Ovary (tissue), 9 donors: ENCODE data around the gene PTPN23. TPM values are rescaled to one million over a fixed set of nuclear protein-coding genes. Genes with fewer than 3 reads are reported as not detected.

Experiments
- DNase-seq, 5 donors: peaks; one replicate each; pipeline ENCODE4 v3.0.0-alpha.2; 2019 to 2020
- H3K27ac ChIP-seq, 2 donors: fragments of 200-600 bp; one replicate each; pipeline versions ENCODE4 v1.5.1 to v1.8.0; 2019 to 2022
- H3K27me3 ChIP-seq: fragments of 200-600 bp; one replicate; pipeline ENCODE4 v1.8.0; 2022
- H3K36me3 ChIP-seq: fragments of 200-600 bp; sonication (generic); one replicate; pipeline ENCODE4 v1.5.1; 2019
- H3K4me1 ChIP-seq: one replicate; pipeline ENCODE4 v1.8.1; 2013; ENCODE audit warnings: mild to moderate bottlenecking, moderate library complexity; ENCODE audit not compliant: insufficient read depth
- H3K4me3 ChIP-seq: fragments of 200-600 bp; sonication (generic); one replicate; pipeline ENCODE4 v1.5.1; 2017
- H3K9me3 ChIP-seq, 2 donors: fragments of 200-600 bp in 1 of 2; sonication (generic) in 1 of 2; one replicate each; pipeline versions ENCODE4 v1.5.1 to v1.8.1; 2013 to 2019; ENCODE audit warnings: mild to moderate bottlenecking in 1 of 2, moderate library complexity in 1 of 2
- EP300 ChIP-seq: sonication (generic); formaldehyde crosslinking; IDR thresholded peaks from one replicate; pipeline ENCODE4 v1.6.1; 2017; ENCODE audit warnings: antibody characterized with exemption
- POLR2A ChIP-seq: fragments of 450-650 bp; IDR thresholded peaks from one replicate; pipeline ENCODE4 v1.6.1; 2017; ENCODE audit warnings: antibody characterized with exemption, mild to moderate bottlenecking, moderate library complexity
- WGBS, 3 donors: extraction: QIAGEN DNeasy Blood & Tissue Kit in 1 of 3; methylation state at CpG; one replicate each; pipeline versions ENCODE4 v1.1.5 to v1.1.7; 2013 to 2017; 5-methylcytosine and 5-hydroxymethylcytosine counted together
- intact Hi-C, 4 donors: fragments of 100-400 bp; cut with DNase I; formaldehyde crosslinking; loops; one replicate each; pipeline versions ENCODE4 v1.11.0 to v1.15.1; 2022 to 2023
- polyA plus RNA-seq, 2 donors: library from polyadenylated mRNA; stranded (reverse); fragments of 200-250 nt in 1 of 2; fragments of 350-450 nt in 1 of 2; fragmentation: Illumina TruSeq in 1 of 2; extraction: RNeasy Lipid Tissue Mini Kit (QIAGEN cat#74804) in 1 of 2; gene quantifications; one replicate each; pipeline ENCODE4 v1.2.3, GENCODE V29; 2013 to 2014
- total RNA-seq, 7 donors: library from RNA; depleted of rRNA in 2 of 7; stranded (reverse); fragments of >200 nt in 2 of 7; fragmentation: NEBNext Ultra II Directional in 3 of 7; extraction: Animal tissue kit (Norgen Biotek cat#: 25700) in 3 of 7; gene quantifications; one replicate each; pipeline versions ENCODE4 v1.1.0 to v1.2.4, GENCODE V29; 2016 to 2023
- TF ChIP-seq, protein P1 (sequence below), 3 donors: fragments of 450-650 bp in 2 of 3; fragments of 200-600 bp in 1 of 3; IDR thresholded peaks; one replicate each; pipeline versions ENCODE4 v1.5.1 to v1.8.0; 2016 to 2022; ENCODE audit warnings: antibody characterized with exemption in 3 of 3, mild to moderate bottlenecking in 1 of 3
- donor health status: DM: no; HTN: no; CAD: no; lungs with moderate emphysema.
- donor health status: DM: no; HTN: no; CAD: no.
- donor health status: Bipolar disorder and iron deficiency.
- donor health status: DM: yes; HTN: yes; CAD: no.
- donor health status: DM: no; HTN: no; CAD: no.
- donor health status: DM: yes; HTN: yes; CAD: no.

Gene PTPN23
- total and polyA plus RNA-seq, 9 donors: 7.3 to 56.9 (median 42.6) TPM

- DNase-seq: no peak
Measured at GRCh38 chr3:47411696-47412452, 31.1 kb downstream of the PTPN23 start.

DNA sequence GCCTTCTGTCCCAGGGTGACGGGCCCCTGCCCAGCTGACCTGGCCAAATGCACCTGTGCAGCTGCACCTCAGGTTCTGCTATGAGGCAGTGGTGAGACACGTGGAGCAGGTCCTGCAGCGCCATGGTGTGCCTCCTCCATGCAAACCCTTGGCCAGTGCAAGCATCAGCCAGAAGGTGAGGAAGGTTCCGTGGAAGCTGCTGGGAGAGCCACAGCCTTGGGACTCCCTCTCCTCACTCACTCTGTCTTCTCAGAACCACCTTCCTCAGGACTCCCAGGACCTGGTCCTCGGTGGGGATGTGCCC is 31.6 kb downstream of the PTPN23 start:
- no peaks in the 10 kb centered on the region for H3K4me1 ChIP-seq
- no peaks in the 10 kb centered on the region for H3K27me3 ChIP-seq
- DNase-seq: no peak
- no peaks in the 10 kb centered on the region for H3K36me3 ChIP-seq
- TF ChIP-seq EP300: no peak
- TF ChIP-seq, protein P1, sequence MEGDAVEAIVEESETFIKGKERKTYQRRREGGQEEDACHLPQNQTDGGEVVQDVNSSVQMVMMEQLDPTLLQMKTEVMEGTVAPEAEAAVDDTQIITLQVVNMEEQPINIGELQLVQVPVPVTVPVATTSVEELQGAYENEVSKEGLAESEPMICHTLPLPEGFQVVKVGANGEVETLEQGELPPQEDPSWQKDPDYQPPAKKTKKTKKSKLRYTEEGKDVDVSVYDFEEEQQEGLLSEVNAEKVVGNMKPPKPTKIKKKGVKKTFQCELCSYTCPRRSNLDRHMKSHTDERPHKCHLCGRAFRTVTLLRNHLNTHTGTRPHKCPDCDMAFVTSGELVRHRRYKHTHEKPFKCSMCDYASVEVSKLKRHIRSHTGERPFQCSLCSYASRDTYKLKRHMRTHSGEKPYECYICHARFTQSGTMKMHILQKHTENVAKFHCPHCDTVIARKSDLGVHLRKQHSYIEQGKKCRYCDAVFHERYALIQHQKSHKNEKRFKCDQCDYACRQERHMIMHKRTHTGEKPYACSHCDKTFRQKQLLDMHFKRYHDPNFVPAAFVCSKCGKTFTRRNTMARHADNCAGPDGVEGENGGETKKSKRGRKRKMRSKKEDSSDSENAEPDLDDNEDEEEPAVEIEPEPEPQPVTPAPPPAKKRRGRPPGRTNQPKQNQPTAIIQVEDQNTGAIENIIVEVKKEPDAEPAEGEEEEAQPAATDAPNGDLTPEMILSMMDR (IDR thresholded peaks at IDR 0.05): no peak
- no peak overlapping the region for H3K27ac ChIP-seq
- no peaks in the 10 kb centered on the region for H3K9me3 ChIP-seq
- H3K4me3 ChIP-seq: no peak overlapping the region
- intact Hi-C loops: no loop called here
- 67 to 77% (median 69%) methylated on average over 5 of the region's 5 CpGs for WGBS, 3 donors

More at GRCh38 chr3:47411696-47412452, 31.1 kb downstream of the PTPN23 start:
- Histone ChIP-seq H3K27ac (no peak overlapping the region), H3K27me3 (no peaks in the 10 kb centered on the region), H3K4me3 (no peak overlapping the region), H3K9me3 (no peaks in the 10 kb centered on the region), H3K4me1 (no peaks in the 10 kb centered on the region), H3K36me3 (no peaks in the 10 kb centered on the region)
- intact Hi-C loops: no loop called here
- WGBS, 3 donors: 83 to 87% (median 85%) methylated on average over 22 to 24 of the region's 24 CpGs
- TF ChIP-seq POLR2A (no peak), EP300 (no peak)
- TF ChIP-seq, protein P1 (IDR thresholded peaks at IDR 0.05): no peak

DNA sequence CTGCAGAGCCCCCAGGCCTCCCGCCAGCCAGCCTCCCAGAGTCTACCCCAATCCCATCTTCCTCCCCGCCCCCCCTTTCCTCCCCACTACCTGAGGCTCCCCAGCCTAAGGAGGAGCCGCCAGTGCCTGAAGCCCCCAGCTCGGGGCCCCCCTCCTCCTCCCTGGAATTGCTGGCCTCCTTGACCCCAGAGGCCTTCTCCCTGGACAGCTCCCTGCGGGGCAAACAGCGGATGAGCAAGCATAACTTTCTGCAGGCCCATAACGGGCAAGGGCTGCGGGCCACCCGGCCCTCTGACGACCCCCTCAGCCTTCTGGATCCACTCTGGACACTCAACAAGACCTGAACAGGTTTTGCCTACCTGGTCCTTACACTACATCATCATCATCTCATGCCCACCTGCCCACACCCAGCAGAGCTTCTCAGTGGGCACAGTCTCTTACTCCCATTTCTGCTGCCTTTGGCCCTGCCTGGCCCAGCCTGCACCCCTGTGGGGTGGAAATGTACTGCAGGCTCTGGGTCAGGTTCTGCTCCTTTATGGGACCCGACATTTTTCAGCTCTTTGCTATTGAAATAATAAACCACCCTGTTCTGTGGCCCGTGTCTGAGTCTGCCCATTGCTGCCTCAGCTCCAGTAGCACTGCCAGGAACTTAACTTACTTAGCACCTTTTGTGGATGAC is 32.2 kb downstream of the PTPN23 start:
- Histone ChIP-seq H3K4me3 (no peak overlapping the region), H3K4me1 (no peaks in the 10 kb centered on the region), H3K27ac (no peak overlapping the region), H3K36me3 (no peaks in the 10 kb centered on the region), H3K9me3 (no peaks in the 10 kb centered on the region), H3K27me3 (no peaks in the 10 kb centered on the region)
- WGBS, 3 donors: 47 to 53% (median 50%) methylated on average over 11 to 12 of the region's 12 CpGs
- no peak for DNase-seq
- TF ChIP-seq POLR2A: no peak
- TF ChIP-seq, protein P1 (IDR thresholded peaks at IDR 0.05): no peak
- no peak for TF ChIP-seq EP300
- intact Hi-C loops: no loop called here

DNA sequence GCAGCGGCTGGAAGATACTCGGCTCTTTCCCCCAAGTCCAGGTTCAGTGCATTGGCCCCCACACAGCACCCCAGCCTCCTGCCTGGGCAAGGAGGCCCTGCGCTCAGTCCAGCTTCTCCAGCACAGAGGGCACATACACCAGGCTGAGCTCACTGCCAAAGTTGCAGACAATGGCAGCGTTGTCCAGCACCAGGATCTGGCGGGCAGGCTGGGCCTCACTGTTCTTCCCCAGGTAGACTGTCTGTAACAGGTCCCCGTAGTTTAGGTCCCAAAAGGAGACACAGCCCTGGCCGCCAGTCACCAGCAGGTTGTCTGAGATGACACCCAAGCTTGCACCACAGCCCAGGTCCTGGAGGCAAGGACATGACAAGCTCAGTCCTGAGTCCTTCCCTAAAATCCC is 32.9 kb downstream of the PTPN23 start:
- Histone ChIP-seq H3K27me3 (no peaks in the 10 kb centered on the region), H3K9me3 (no peaks in the 10 kb centered on the region), H3K4me3 (no peak overlapping the region), H3K27ac (no peak overlapping the region), H3K36me3 (no peaks in the 10 kb centered on the region), H3K4me1 (no peaks in the 10 kb centered on the region)
- intact Hi-C loops: no loop called here
- no peak for DNase-seq
- 86 to 91% (median 87%) methylated on average over 7 of the region's 7 CpGs for WGBS, 3 donors
- TF ChIP-seq EP300 (no peak), POLR2A (no peak)
- TF ChIP-seq, protein P1 (IDR thresholded peaks at IDR 0.05): no peak
